Neural crest cell (in vitro differentiated cells): ENCODE data around the gene ISM2. TPM values are rescaled to one million over a fixed set of nuclear protein-coding genes. Genes with fewer than 3 reads are reported as not detected.
"Not testable (repeated sequence)": the region's sequence is repeated elsewhere in the genome, so short reads cannot be mapped to it uniquely, and the experiment has no call there.

Experiments
- DNase-seq: peaks from one replicate; pipeline ENCODE4 v3.0.0; 2021; ENCODE audit warnings: low read depth, mixed read lengths, low spot score
- H3K27ac Mint-ChIP-seq: one replicate; pipeline ENCODE4 v1.8.0; 2021; ENCODE audit warnings: mild to moderate bottlenecking, mixed read lengths; ENCODE audit not compliant: unreplicated experiment
- H3K27me3 Mint-ChIP-seq: 2 replicates; pipeline ENCODE4 v1.8.0; 2021; ENCODE audit warnings: low read depth, mild to moderate bottlenecking, mixed read lengths
- H3K36me3 Mint-ChIP-seq: 2 replicates; pipeline ENCODE4 v1.8.0; 2021; ENCODE audit warnings: low read depth, mild to moderate bottlenecking, mixed read lengths
- H3K4me1 Mint-ChIP-seq: 2 replicates; pipeline ENCODE4 v1.8.0; 2021; ENCODE audit warnings: mixed read lengths
- H3K4me3 Mint-ChIP-seq: one replicate; pipeline ENCODE4 v1.8.0; 2021; ENCODE audit warnings: mild to moderate bottlenecking, mixed read lengths
- H3K9me3 Mint-ChIP-seq: 2 replicates; pipeline ENCODE4 v1.8.0; 2021; ENCODE audit warnings: mixed read lengths
- long read RNA-seq: library from polyadenylated mRNA; unstranded; transcript quantifications from one replicate; pipeline ENCODE4 v2.0.0, GENCODE V29; 2020
- total RNA-seq: library from RNA; stranded (reverse); gene quantifications from 2 replicates; pipeline ENCODE4 v1.2.1, GENCODE V29; 2021
- TF ChIP-seq, protein P1 (sequence below): fragments of 200-600 bp; sonication (generic); conservative IDR thresholded peaks from 2 replicates; pipeline ENCODE4 v1.5.0; 2021; ENCODE audit warnings: antibody characterized with exemption, mild to moderate bottlenecking

The ISM2 gene
- 0.16 TPM in 1 of 2 replicates, not detected in the other for total RNA-seq
- long read RNA-seq, result 0 reads

DNA sequence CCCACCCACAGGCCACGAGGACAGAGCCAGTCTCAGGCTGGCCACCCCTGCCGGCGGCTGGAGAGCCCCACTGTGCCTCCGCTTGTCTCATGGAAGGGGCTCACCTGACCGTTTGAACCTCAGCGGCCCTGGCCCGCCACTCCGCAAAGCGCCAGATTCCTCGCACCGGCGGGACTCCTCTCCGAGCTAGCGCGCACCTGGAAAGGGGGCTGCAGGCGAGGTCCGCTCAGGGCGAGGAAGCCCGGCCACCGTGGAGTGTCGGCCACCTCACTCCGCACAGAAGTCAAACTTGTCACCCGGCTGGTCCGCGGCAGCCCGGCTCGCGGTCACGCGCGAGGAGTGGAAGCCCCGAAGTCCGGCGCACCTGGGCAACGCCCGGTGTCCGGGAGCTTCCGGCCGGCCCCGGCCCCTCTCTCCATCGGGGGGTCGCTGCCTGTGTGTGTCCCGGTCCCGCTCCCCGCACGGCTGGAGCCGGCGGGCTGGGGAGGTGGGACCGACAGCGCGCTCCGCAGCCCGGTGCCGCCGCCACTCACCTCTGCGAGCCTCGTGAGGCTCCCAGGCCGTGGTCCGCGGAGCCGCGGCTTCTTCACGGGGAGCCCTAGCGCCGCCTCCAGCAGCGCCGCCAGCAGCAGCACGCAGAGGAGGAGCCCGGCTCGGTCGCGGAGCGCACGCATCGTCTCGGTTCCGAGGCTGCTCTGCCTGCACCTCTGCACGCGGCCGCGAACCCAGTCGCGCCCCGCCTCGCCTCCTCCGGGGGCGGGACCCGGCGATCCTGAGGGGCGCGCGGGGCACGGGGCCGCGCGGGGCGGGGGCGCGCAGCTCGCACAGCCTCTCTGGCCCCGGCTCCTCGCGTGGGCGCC lies at the start of gene ISM2:
TSS of gene ISM2 (minus strand) at position 697 of the 860 bp plus-strand sequence. CDS start at position 674, 23 bp downstream.
- H3K9me3 Mint-ChIP-seq, result peaks cover 4% of the 10 kb centered on the region
- TF ChIP-seq, protein P1, sequence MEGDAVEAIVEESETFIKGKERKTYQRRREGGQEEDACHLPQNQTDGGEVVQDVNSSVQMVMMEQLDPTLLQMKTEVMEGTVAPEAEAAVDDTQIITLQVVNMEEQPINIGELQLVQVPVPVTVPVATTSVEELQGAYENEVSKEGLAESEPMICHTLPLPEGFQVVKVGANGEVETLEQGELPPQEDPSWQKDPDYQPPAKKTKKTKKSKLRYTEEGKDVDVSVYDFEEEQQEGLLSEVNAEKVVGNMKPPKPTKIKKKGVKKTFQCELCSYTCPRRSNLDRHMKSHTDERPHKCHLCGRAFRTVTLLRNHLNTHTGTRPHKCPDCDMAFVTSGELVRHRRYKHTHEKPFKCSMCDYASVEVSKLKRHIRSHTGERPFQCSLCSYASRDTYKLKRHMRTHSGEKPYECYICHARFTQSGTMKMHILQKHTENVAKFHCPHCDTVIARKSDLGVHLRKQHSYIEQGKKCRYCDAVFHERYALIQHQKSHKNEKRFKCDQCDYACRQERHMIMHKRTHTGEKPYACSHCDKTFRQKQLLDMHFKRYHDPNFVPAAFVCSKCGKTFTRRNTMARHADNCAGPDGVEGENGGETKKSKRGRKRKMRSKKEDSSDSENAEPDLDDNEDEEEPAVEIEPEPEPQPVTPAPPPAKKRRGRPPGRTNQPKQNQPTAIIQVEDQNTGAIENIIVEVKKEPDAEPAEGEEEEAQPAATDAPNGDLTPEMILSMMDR, result no peak
- peak within 1 kb of the TSS; percentile 84 for H3K4me3 Mint-ChIP-seq
- peaks cover 4% of the 10 kb centered on the region for H3K36me3 Mint-ChIP-seq
- peaks cover 55% of the 10 kb centered on the region for H3K27me3 Mint-ChIP-seq
- H3K4me1 Mint-ChIP-seq, result peaks cover 4% of the 10 kb centered on the region
- H3K27ac Mint-ChIP-seq, result no peak within 1 kb of the TSS
- DNase-seq, result peak; percentile 28

DNA sequence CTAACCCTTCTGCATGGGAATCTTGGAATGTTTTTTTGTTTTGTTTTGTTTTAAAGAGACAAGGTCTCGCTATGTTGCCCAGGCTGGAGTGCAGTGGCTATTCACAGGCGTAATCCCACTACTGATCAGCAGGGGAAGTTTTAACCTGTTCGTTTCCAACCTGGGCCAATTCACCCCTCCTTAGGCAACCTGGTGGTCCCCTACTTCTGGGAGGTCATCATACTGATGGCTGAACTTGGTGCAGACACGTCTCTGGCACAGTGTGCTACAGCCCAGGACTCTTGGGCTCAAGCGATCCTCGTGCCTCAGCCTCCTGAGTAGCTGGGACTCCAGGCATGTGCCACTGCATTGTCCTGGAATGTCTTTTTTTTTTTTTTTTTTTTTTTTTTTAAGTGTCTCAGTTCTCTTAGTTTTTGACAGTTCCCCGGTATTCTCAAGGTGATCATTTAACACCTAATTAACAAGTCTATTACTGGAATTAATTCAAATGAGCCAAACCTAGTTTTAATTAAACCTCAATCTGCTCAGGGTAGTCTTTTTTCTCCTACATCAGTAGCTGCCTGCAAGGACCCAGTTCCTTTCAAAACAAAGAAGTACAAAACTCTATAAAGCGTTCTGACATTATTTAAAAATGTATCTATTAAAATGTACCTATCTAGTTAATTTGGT lies 49.0 kb upstream of the ISM2 start:
- Mint-ChIP-seq H3K4me3 (no peak overlapping the region), H3K27ac (no peak overlapping the region), H3K4me1 (peaks cover 15% of the 10 kb centered on the region), H3K9me3 (no peaks in the 10 kb centered on the region), H3K27me3 (no peaks in the 10 kb centered on the region), H3K36me3 (peaks cover 6% of the 10 kb centered on the region)
- TF ChIP-seq, protein P1, result peak; percentile 45
- no peak for DNase-seq

DNA sequence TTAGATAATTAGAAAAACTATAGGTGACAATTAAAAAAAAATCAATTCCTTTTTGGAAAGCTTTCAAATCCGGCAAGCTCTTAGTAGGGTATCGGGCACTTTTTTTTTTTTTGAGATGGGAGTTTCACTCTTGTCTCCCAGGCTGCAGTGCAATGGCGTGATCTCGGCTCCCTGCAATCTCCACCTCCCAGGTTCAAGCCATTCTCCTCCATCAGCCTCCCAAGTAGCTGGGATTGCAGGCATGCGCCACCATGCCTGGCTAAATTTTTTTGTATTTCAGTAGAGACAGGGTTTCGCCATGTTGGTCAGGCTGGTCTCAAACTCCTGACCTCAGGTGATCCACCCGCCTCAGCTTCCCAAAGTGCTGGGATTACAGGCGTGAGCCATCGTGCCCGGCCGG lies 46.6 kb upstream of the ISM2 start:
- H3K4me3 Mint-ChIP-seq, H3K36me3 Mint-ChIP-seq, DNase-seq, H3K27ac Mint-ChIP-seq, H3K9me3 Mint-ChIP-seq, H3K27me3 Mint-ChIP-seq: not testable (repeated sequence)
- H3K4me1 Mint-ChIP-seq, result peaks cover 25% of the 10 kb centered on the region

DNA sequence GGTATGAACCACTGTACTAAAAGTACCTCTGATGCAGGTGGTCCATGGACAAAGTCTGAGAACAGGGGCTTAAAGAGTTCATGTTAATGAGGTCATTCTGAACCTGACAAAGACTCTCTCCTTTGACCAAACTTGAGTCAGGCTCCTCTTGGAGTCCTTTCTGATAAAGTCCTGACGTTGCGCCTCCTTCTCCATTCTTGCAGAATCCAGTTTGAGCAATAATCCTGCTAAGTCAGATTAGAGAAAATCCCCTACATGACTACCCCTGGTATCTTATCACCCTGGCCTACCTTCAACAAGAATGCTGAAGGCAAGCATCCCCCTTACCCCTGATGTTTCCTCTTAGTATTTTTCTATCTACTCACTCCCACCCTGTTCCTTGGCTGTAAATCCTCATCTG lies 46.0 kb upstream of the ISM2 start:
- Mint-ChIP-seq H3K9me3 (no peaks in the 10 kb centered on the region), H3K27me3 (no peaks in the 10 kb centered on the region), H3K36me3 (peaks cover 4% of the 10 kb centered on the region), H3K4me1 (peaks cover 25% of the 10 kb centered on the region), H3K27ac (peak overlapping the region; percentile 16), H3K4me3 (no peak overlapping the region)
- TF ChIP-seq, protein P1, result no peak
- no peak for DNase-seq

DNA sequence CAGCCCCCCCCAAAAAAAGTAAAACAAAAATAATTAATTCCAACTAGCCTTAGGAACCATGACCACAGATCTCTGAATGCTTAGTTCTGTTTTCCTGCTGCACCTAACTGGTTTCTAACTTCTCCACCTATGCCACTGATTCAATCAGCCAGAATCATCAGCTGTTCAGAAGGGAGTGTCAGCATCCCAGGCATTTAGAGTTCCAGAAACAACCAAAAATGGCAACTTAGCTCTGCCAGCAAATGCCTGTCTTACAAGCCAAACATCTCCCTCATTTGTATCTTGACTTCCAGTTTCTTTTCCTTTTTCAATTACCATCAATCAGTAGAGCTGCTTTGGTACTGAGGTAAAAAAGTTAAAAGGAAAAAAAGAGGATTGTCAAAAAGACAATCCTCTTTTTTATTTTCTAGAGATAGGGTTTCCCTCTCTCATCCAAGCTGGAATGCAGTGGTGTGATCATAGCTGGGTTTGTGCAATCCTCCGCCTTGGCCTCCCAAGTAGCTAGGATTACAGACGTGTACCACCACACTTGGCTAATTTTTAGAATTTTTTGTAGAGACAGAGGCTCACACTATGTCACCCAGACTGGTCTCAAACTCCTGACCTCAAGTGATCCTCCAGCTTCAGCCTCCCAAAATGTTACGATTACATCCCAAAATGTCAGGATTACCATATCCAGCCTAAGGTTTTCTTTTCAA lies 45.2 kb upstream of the ISM2 start:
- H3K36me3 Mint-ChIP-seq, result peaks cover 4% of the 10 kb centered on the region
- no peak overlapping the region for H3K27ac Mint-ChIP-seq

More for the DNA sequence above, 45.2 kb upstream of the ISM2 start:
- Mint-ChIP-seq H3K4me3 (no peak overlapping the region), H3K27me3 (no peaks in the 10 kb centered on the region), H3K4me1 (peaks cover 25% of the 10 kb centered on the region), H3K9me3 (no peaks in the 10 kb centered on the region)
- TF ChIP-seq, protein P1, result no peak
- DNase-seq, result no peak
